NCI-H2196 treated with DMSO at 0.1 percent for 48 hours (cell line): ENCODE results near the gene GPR132.
"Not testable (repeated sequence)": the region's sequence is repeated elsewhere in the genome, so short reads cannot be mapped to it uniquely, and the experiment has no call there.

Source experiments
- DNase-seq: peaks from one replicate; lab custom pipeline; 2025; ENCODE audit not compliant: unreplicated experiment; lab: John Stamatoyannopoulos, UW

GPR132 gene

GRCh38 chr14:105076296-105076804 is 11.1 kb upstream of the GPR132 start:
- no peak for DNase-seq

DNA sequence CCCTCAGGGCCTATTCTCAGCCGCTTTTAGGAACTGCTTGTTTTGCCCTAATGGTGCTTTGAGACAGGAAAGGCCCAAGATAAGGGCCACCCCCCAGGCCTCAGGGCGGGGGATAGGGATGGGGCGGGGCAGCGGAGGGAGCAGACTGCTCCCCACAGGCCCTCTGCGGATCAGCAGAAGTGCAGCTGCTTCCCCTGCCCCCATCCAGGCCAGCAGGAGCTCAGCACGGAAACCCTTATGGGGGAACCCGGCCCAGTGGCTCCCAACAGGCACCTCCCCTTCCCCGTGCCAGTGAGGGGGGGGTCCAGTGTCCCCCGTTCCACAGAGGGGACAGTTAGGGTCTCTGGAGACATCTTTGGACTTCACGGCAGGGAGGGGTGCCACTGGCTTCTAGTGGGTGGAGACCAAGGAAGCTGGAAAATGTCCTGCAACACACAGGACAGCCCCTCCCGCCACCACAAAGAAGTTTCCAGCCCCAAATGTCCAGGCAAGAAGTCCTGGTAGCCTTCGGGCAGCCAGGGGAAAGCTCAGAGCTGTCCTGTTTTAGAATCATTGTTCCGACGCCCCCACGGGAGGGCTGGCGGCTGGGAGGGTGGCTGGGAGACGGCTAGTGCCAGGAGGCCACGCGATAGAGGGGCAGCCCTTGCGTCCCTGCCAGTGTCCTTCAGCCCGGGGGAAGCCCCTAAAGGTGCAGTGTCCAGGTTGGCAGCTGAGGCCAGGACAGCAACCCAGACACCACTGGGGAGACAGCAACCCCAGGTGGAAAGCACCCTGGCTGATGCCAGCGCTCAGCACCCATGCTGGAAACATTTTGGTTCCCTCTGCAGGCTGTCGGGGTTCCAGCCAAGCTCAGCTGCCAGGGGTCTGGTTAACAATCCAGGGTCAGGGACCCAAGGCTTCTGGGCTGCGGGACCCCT is 10.4 kb upstream of the GPR132 start:
- no peak for DNase-seq

DNA sequence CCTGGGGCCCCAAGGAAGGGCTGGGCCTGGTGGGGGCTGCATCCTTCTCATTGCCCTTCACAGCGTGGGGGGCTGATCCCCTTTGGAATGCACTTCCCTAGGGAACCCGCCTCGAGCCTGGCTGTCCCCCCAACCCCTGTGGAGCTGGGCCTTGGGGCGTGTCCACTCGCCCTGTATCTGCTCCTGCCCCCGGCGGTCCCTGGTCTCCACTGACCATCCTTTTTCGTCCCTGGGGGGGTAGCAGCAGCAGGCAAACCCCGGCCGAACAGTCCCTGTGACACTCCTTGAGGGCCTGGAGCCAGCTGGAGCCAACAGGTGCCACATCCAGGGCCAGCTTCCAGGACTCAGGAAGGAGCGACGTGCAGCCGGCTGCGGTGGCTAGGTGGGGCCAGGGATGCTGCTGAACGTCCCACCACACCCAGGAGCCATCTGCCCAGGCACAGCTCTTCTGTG is 9.4 kb upstream of the GPR132 start:
- no peak for DNase-seq

GRCh38 chr14:105073720-105074600 is 8.7 kb upstream of the GPR132 start:
- DNase-seq, result no peak

DNA sequence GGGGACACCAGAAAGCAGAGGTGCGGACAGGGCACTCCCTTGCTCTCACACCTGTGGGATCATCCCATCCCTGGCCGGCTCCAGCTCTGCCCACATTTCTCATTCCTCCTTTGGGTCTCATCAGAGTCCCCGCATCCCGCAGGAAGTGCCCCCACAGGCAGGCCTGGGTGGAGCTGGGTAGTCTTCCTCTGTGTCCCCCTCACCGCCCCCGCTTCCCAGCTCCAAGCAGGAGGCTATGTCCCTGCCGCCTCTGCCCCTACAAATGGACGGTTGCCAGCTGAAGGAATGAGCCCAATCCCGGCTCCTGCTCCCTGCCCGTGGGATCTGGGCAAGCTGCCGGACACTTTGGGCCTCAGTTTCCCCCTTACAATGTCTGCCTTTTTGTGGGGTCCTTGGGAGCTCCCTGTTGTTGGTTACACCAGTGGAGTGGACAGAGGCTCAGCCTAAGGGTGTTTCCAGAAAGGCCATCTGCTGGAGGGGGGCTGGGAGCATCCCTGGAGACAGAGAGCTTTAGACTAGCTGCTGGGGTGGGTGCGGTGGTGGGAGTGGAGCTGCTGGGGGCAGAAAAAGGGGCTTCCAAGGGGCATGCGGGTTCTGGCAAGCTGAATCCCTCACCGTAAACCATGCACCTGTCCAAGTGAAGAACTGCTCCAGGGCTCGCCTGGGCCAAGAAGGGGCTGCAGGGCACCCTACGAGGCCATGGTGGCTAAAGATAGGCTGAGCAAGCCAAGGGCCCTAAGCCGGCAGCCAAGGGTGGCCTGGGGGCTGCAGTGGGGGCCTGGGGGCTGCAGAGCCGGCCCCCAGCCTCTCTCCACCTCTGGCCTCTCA is 7.9 kb upstream of the GPR132 start:
- DNase-seq, result no peak

DNA sequence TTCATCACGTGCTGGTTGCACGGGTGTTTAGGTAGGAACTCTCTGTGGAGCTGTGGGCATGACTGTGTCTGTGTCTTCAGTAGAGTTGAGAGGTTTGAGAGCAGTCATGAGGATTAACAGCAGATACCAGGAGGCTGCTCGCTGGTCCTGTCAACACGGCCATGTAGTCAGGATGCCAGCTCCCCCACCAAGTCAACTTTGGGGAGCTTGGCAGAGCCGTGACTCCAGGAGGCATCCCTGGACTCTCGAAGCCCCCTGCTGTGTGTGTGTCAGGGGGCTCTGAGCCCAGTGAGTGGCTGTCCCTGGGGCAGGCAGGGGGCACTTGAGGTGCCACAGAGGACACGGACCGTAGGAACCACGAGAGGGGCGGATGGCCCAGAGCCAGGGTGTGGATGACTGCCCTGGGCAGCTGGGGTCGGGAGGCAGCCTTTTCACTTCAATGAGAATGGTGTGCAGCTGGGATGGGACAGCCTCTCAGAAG is 7.2 kb upstream of the GPR132 start:
- no peak for DNase-seq

- no peak for DNase-seq
These were observed 6.7 kb upstream of the GPR132 start for GRCh38 chr14:105071942-105072341.

DNA sequence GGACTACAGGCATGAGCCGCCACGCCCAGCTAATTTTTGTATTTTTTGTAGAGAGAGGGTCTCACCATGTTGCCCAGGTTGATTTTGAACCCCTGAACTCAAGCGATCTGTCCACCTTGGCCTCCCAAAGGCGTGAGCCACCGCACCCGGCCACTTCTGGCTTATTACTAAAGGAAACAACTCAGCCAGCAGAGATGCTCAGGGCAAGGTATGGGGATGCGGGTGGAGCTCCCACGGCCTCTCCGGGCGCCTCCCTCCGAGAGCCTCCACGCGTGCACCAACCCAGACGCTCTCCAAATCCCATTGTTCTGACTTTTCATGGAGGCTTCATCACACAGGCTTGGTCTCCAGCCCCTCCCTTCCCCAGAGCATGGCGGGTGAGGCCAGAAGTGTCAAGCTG is 6.1 kb upstream of the GPR132 start:
- DNase-seq, result no peak

GRCh38 chr14:105070760-105071137 is 5.5 kb upstream of the GPR132 start:
- no peak for DNase-seq

DNA sequence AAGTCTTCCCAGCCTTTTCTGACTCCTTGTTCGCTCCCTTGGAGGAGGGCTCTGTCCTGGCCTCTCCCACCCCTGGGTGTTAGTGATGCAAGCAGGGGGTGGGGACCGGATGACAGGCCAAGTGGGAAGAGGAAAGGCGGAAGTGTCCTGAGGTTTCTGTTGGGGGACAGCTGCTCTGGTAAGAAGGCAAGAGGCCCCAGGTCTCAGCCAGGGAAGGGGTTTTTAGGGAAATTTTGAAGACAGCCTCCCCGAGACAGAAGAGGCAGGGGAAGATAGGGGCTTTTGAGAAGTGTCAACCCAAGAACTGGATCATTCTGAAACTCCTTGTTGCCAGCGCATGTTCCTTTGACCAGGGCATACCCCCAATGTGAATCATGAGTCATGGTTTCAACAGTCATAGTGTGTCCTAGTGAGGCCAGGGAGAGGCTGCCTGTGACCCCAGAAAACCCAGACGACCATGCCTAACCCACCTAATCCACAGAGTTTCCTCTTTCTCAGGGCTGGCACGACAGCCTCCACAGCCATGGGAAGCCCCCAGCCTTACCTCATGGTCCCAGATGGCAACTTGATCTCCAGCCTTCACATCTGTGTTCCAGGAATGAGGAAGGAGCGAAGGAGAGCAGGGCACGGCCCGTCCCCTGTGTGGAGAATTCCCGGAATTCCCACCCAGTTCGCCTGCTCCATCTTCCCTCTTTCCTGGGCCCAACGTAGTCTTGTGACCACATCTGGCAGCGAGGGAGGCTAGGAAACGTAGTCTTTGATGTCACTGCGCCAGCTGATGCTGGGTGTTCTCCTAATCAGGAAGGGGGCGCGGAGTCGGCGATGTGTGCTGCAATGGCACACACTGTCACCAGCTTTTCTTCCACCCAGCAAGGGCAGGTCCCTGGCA is 4.9 kb upstream of the GPR132 start:
- no peak for DNase-seq

GRCh38 chr14:105069522-105069870 is 4.3 kb upstream of the GPR132 start:
- DNase-seq, result no peak

GRCh38 chr14:105068818-105069217 is 3.6 kb upstream of the GPR132 start:
- no peak for DNase-seq

GRCh38 chr14:105067969-105068301 is 2.7 kb upstream of the GPR132 start:
- DNase-seq, result no peak

DNA sequence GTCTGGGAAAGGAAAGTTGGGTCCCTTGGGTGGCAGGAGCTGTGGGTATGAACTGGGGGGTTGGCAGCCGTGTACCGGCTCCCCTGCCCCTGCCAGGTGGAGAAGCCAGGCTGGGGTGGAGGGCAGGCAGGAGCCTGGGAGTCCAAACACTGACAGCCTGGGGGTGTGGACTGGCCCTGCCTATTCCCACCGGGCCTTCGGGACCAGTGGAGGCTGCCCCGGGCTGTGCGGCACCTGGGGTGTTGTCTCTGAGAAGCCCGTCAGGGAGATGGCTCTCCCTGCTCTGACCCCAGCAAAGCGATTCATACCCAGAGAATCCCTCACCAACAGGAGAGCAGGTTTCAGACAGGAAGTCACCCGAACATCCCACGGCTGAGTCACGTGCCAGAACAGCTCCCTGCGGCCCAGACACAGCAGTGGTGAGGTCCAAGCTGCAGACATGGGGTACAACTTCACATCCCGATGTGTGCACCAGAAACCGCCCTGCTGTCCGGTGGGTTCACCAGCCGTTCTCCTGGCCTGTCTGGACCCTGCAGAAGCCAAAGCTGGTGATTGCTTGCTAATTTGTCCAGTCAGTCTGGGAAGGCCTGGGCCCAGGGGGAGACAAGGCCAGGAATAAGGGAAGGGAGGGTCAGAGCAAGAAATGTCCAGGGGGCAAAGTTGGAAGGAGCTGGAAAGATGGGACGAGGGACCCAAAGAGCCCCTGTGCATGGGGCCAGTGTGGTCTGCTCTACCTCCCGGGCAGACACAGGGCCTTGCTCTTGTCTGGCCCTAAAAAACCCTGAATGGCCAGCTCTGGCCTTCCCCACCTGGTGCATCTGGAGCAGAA is 2.1 kb upstream of the GPR132 start:
- no peak for DNase-seq

DNA sequence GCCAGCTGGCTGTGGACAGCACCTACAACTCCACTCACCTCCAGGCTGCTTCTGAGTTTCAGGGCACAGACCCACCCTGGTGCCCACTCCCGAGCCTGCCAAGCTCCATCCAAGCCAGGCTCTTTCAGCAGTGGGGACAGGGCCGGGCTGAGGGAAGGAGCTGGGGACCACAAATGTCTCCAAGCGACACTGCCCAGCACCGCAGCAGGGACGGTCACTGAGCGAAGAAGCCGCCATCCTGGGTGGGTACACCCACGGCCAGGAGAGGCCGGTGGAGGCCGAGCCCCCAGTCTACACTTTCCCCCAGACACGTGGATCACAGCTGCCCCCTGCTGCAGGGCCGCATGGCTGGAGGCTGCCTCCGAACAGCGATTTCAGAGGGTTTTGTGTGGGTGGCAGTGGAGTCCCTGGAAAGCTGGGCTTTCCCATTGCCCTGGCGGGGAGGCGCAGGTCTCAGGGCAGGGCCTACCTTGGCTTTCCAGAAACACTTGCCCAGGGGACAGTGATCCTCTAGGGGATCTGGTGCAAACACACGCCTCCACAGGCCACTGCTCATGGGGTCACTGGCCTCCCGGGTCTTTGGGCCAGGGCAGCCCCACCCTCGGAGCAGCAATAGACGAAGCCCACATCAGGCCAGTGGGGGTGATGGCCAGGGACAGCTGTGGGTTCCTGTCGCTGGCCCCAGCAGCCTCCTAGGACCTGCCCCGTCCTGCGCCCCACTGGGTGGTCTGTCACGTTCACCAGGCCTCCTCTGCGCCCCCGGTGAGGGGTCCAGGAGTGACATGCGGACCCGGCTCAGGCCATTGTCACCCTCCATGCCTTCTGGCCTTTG is 1.2 kb upstream of the GPR132 start:
- DNase-seq, result no peak

- DNase-seq, result no peak
These were observed 498 bp downstream of the GPR132 start for GRCh38 chr14:105064721-105065143.

- no peak for DNase-seq
These were observed 1.2 kb downstream of the GPR132 start for GRCh38 chr14:105064001-105064400.

DNA sequence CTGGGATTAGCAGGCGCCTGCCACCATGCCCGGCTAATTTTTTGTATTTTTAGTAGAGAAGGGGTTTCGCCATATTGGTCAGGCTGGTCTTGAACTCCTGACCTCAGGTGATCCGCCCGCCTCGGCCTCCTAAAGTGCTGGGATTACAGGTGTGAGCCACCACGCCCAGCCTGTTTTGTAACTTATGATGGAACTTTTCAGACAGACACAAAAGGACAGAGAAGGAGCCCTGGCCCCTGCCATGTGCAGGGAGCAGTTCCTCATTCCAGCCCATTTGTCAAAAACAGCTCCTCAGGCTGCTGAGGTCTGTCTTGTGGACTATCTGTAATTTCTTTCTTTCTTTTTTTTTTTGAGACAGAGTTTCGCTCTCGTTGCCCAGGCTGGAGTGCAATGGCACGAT is 1.7 kb downstream of the GPR132 start:
- DNase-seq, result not testable (repeated sequence)
